ENCODE data around the gene SLC35G4.

DNA sequence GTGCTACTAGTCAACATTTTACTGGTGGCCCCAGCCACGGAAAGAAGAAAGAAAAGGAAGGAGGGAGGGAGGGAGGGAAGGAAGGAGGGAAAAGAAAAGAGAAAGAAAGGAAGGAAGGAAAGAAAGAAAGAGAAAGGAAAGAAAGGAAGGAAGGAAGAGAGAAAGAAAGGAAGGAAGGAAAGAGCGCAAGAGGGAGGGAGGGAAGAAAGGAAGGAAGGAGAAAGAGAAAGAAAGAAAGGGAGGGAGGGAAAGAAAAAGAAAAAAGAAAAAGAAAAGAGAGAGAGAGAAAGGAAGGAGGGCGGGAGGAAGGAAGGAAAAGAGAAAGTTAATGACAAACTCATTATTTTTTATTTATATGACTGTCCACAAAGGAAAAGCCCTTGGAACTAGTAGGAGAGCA is 34.9 kb upstream of the SLC35G4 start:
- TF ChIP-seq, protein P1, sequence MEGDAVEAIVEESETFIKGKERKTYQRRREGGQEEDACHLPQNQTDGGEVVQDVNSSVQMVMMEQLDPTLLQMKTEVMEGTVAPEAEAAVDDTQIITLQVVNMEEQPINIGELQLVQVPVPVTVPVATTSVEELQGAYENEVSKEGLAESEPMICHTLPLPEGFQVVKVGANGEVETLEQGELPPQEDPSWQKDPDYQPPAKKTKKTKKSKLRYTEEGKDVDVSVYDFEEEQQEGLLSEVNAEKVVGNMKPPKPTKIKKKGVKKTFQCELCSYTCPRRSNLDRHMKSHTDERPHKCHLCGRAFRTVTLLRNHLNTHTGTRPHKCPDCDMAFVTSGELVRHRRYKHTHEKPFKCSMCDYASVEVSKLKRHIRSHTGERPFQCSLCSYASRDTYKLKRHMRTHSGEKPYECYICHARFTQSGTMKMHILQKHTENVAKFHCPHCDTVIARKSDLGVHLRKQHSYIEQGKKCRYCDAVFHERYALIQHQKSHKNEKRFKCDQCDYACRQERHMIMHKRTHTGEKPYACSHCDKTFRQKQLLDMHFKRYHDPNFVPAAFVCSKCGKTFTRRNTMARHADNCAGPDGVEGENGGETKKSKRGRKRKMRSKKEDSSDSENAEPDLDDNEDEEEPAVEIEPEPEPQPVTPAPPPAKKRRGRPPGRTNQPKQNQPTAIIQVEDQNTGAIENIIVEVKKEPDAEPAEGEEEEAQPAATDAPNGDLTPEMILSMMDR (optimal IDR thresholded peaks at IDR 0.05 in 1 of 3, IDR thresholded peaks at IDR 0.05 in 1 of 3, conservative IDR thresholded peaks at IDR 0.05 in 1 of 3; ENCODE audit: extremely low read depth in 1 of 3, insufficient read depth in 2 of 3, low read length in 3 of 3), result no peak
- no peak for TF ChIP-seq EZH2 (IDR thresholded peaks at IDR 0.05; ENCODE audit: low read length)

Measured in keratinocyte (primary cell).